Stimulated activated CD4-positive, alpha-beta T cell treated with anti-CD3 and anti-CD28 coated beads, Interleukin-2, amount 100 ng/mL, for 48 hours (primary cell): Measurements from ENCODE around the gene SPEM3.
"Not testable (repeated sequence)": the region's sequence is repeated elsewhere in the genome, so short reads cannot be mapped to it uniquely, and the experiment has no call there.

Experiments
- DNase-seq, 2 donors: peaks; one replicate each; pipeline ENCODE4 v3.0.0-alpha.2; 2020

SPEM3 gene

DNA sequence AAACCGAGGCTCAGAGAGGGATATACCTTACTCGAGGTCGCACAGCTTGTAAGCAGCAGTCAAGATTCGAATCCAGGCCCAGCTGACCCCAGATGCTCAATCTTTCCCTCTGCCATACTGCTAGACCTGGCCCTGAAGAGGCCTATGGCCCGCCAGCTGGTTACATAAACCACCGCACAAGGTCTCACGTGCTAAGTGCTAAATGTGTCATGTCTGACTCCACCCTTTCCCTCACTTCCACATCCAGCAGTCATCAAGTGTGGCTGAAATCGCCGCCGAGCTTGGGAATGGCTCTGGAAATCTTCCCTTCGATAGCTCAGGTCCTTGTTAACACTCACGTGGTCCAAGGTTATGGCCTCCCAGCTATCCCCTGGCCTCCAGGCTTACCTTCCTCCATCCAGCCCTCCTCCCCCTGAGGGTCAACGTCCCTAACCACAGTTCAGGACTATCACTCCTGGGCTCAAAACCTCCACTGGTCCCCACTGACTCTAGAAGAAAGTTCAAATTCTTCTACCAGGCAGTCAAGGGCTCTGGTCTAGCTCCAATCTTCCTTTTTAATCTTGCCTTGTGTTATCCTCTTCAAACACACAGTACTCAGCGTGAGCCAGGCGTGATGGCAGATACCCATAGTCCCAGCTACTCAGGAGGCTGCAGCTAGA is 47.2 kb downstream of the SPEM3 start:
- no peak for DNase-seq

DNA sequence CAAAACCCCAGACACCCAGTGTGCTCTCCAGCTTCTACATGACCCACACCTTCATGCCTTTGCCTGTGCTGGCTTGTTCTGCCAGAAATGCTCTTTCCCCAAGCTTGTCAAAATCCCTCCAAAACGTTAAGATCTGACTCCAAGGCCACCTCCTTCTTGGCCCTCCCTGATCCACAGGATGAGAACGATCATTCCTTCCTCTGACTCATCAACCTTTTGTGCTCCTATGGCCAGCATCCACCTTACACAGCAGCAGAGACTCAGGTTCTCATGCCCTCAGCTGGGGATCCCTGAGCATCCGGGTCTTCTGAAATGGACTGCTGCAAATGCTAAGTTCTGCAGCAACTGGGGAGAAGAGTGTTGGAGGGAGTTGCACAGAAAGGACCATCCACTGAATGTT is 47.8 kb downstream of the SPEM3 start:
- DNase-seq, result no peak

DNA sequence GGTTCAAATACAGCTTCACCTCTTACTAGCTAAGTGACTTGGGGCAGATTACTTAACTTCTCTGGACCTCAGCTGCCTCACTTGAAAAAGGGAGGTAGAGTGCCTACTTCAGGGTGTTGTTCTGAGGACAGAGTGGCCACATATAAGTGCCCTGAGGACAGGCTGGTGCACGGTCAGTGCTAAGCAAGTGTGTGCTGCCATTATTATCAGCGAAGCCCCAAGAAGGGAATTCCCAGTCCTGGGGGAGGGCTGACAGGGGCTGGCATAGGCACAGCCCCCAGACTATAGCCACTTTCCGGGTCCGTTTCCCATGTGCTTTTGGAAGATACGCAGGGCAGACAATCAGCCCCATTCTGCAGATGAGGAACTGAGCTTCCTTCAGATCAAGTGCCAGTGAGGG is 48.3 kb downstream of the SPEM3 start:
- no peak for DNase-seq

DNA sequence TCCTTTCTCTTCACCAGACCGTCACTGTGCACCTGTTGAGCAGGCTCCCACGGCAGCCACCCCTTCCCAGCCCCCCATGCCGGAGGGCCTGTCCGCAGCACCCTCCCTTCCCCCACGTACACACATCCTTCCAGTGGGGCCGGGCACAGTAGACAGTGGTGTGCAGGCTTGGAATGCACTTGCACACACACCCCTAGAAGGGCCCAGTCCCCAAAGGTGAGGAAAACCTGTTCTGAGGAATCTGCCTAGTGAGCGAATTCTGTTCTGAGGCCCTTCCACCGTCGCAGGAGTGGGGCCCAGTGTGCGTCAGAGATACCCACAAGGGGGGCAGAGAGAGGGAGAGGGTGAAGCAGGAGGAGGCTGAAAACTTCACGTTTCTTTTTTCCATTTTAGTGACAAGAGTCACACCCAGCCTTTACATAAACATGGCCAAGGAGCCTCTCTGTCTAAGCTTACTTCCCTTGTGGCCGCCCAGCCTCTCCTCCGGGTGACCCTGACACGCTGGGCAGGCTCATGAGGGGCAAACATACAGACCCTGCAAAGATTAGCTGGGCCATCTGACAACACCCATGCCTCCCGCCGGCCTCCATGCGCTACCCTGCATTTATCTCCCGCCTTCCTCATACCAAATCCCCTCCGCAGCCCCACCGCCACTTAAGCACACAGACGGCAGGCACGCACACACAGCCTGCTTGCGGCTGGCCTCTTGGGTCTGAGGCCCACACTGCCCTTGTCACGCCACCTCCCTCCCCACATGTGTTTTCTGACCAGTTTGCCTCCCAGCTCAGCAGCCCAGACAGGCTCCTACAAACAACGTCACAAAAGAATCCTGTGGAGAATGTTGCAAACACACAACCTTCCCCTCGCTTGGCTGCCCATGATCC is 49.0 kb downstream of the SPEM3 start:
- no peak for DNase-seq

DNA sequence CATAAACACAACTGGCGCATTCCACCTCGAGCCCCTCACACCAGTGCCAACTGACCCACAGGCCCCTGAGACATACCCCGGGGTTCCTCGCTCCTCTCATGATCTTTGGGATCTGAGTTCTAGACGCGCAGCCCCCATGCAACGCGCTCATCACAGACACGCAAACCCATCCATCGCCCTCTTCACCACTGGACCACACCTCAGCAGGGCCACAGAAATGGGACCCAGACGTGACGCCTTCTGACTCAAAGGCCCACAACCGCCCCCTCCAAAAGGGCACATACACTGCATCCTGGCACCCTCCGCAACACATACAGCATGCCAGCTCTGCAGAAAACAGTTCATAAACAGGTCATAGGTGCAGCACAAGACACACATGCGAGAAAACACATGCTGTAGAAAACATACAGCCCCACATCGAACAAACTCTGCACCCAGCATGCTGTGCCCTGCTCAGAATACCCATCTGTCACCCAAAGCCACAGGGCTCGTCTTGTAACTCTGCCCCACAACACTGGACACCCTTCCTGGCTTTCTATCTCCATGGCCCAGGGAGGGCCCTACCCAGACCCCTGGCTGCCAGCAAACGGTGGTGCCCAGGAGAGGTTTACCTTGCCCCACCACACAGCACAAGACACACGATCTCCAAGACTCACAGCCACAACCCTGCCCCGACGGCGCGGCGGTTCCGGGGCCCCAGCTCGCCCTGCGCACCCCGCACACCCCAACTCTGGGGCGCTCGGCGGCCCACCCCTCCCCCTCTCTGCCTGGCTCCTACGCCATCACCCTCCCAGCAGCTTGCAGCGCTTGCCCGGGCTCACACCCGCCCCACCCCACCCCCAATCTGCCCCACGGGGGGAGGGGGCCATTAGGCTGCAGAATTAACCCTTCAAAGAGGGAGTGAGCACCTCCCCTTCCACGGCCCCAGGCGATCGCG is 49.9 kb downstream of the SPEM3 start:
- DNase-seq, result peak in 1 of 2 donors; percentile 38

DNA sequence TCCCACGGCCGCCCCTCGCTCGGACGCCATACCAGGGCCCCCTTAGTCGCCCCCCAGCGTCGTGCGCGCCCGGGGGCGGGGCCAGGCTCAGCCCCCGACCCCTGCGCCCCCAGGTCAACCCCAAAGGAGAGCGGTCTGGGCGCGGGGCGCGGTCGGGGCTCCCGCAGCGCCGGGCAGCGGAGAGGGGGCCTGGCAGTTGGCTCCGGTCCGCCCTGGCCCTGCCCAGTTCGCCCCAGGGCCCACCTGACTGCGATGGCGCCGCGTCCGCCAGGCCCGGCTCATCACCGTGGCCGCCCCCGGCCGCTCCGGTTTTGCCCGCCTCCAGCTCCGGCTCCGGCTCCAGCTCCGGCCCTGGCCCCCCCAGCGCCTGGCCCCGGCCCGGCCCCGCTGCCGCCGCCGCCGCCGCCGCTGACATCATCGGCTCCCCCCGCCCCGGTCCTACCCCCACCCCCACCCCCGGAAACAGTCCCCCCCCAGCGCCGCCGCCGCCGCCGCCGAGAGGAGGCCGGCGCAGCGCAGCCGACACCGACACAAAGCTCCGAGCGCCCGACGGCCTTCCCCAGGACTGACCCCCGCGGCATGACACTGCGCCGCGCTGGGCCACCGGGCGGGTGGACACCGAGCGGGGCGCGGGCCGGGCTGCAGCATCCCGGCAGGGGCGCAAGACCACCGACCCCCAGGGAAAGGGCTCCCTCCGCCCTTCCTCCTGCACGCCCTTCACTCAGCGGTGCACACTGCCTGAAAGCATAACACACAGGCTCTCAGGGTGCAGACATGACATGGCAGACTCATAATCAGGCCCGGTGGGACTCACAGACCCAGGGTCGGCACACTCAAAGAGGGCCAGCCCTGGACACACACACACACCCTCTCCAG is 50.8 kb downstream of the SPEM3 start, which contains the start of gene ZBTB4:
TSS of gene ZBTB4 (minus strand) at position 419 of the 876 bp plus-strand sequence. CDS start 12,830 bp downstream, outside the sequence.
- peak; percentile 36 to 46 for DNase-seq

DNA sequence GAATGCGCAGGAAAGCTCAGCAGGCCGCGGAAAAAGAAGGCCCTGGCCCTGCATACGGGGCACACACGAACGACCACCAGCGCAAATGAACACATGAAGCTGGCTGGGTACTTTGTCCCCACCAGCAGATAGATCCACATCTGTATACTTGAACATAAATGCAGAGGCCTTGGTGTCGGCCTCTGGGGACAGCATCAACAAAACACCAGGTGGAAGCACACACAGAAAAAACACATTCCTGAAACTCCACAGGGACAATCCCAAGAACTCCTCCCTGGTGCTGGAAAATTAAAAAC is 51.4 kb downstream of the SPEM3 start:
- DNase-seq, result no peak

DNA sequence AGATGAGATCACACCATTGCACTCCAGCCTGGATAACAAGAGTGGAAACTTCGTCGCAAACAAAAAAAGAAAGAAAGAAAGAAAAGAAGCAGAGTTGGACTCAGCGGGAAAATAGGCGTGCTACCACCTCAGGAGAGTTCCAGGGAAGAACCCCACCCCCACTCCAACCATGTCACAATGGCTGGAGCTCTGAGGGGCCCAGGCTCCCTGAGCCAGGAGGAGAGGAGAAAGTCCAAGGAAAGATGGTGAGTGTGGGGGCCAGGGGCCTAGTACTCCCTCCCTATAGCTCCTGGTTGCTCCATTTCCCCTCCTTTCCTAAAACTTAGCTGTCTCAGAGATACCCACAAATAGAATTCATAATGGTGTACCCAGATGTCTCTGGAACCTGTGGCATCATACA is 52.6 kb downstream of the SPEM3 start, which contains the start of gene SLC35G6:
TSS of gene SLC35G6 (plus strand) at position 172 of the 400 bp plus-strand sequence. CDS start at position 243, 71 bp downstream.
- DNase-seq, result not testable (repeated sequence)

DNA sequence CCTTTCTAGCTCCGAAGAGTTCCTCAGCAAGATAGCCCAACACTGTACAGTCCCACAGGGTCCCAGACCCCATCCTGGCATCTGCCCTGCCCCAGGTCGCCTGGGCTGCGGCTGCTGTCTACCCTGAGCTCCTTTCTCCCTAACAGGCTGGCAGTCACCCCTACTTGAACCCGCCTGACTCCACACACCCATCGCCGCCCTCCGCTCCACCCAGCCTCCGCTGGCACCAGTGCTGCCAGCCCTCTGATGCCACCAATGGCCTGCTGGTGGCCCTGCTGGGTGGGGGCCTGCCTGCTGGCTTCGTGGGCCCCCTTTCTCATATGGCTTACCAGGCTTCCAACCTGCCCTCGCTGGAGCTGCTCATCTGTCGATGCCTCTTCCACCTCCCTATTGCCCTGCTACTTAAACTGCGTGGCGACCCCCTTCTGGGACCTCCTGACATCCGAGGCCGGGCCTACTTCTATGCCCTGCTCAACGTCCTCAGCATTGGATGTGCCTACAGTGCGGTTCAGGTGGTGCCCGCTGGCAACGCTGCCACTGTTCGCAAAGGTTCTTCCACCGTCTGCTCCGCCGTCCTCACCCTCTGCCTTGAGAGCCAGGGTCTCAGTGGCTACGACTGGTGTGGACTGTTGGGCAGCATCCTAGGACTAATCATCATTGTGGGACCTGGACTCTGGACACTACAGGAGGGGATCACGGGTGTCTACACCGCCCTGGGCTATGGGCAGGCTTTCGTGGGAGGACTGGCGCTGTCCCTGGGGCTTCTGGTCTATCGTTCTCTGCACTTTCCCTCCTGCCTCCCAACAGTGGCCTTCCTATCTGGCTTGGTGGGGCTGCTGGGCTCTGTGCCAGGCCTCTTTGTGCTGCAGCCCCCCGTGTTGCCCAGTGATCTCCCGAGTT is 53.4 kb downstream of the SPEM3 start:
- not testable (repeated sequence) for DNase-seq
